Spleen (tissue), 11 donors: ENCODE results near the gene SV2C. TPM values are rescaled to one million over a fixed set of nuclear protein-coding genes. Genes with fewer than 3 reads are reported as not detected.

ENCODE experiments used
- DNase-seq: peaks from one replicate; pipeline ENCODE4 v3.0.0-alpha.2; 2020
- H3K27ac ChIP-seq, 8 donors: fragments of 200-600 bp; sonication (generic) in 7 of 8; 1 replicate in 4 of 8; 2 replicates in 4 of 8; pipeline versions ENCODE4 v1.5.0 to v1.8.0; 2016 to 2021; ENCODE audit warnings: inconsistent platforms in 4 of 8, mild to moderate bottlenecking in 4 of 8, moderate library complexity in 1 of 8
- H3K27me3 ChIP-seq, 7 donors: fragments of 200-600 bp; sonication (generic) in 6 of 7; replicated peaks in 1 of 7; 1 replicate in 4 of 7; 2 replicates in 3 of 7; pipeline versions ENCODE4 v1.5.0 to v1.8.0; 2016 to 2021; ENCODE audit warnings: inconsistent platforms in 3 of 7, mild to moderate bottlenecking in 1 of 7
- H3K36me3 ChIP-seq, 6 donors: fragments of 200-600 bp; sonication (generic) in 5 of 6; 1 replicate in 4 of 6; 2 replicates in 2 of 6; pipeline versions ENCODE4 v1.5.0 to v1.8.0; 2016 to 2021; ENCODE audit warnings: inconsistent platforms in 2 of 6
- H3K4me1 ChIP-seq, 6 donors: fragments of 200-600 bp; sonication (generic) in 5 of 6; 1 replicate in 3 of 6; 2 replicates in 3 of 6; pipeline versions ENCODE4 v1.5.0 to v1.8.0; 2016 to 2021; ENCODE audit warnings: inconsistent platforms in 3 of 6
- H3K4me3 ChIP-seq, 8 donors: fragments of 200-600 bp; sonication (generic) in 7 of 8; 1 replicate in 4 of 8; 2 replicates in 4 of 8; pipeline versions ENCODE4 v1.5.0 to v1.8.0; 2016 to 2021; ENCODE audit warnings: inconsistent platforms in 4 of 8, mild to moderate bottlenecking in 4 of 8, moderate library complexity in 2 of 8
- H3K9me3 ChIP-seq, 8 donors: fragments of 200-600 bp; sonication (generic) in 7 of 8; 1 replicate in 4 of 8; 2 replicates in 4 of 8; pipeline versions ENCODE4 v1.5.0 to v1.8.0; 2016 to 2021; ENCODE audit warnings: inconsistent platforms in 4 of 8
- POLR2A ChIP-seq, 3 donors: fragments of 450-650 bp; IDR thresholded peaks; one replicate each; pipeline ENCODE4 v1.5.1; 2017; ENCODE audit warnings: antibody characterized with exemption in 3 of 3, mild to moderate bottlenecking in 1 of 3
- POLR2AphosphoS5 ChIP-seq, 3 donors: sonication (generic); formaldehyde crosslinking; IDR thresholded peaks; one replicate each; pipeline ENCODE4 v1.5.1; 2017; ENCODE audit warnings: antibody characterized with exemption in 3 of 3
- WGBS, 5 donors: extraction: QIAGEN DNeasy Blood & Tissue Kit in 3 of 5; methylation state at CpG; one replicate each; pipeline versions ENCODE4 v1.1.5 to v1.1.7; 2013 to 2018; 5-methylcytosine and 5-hydroxymethylcytosine counted together
- intact Hi-C: fragments of 100-400 bp; cut with DNase I; formaldehyde crosslinking; loops from one replicate; pipeline ENCODE4 v1.15.0; 2023; ENCODE audit warnings: low total_unique reads
- polyA plus RNA-seq, 3 donors: library from polyadenylated mRNA; stranded (reverse); fragments of 200-250 nt; gene quantifications; one replicate each; pipeline ENCODE4 v1.2.1, GENCODE V29; 2013
- total RNA-seq, 7 donors: library from RNA; depleted of rRNA in 3 of 7; stranded (reverse); fragments of >200 nt in 3 of 7; fragmentation: NEBNext Ultra II Directional in 4 of 7; extraction: Animal tissue kit (Norgen Biotek cat#: 25700) in 4 of 7; gene quantifications; one replicate each; pipeline versions ENCODE4 v1.1.0 to v1.2.1, GENCODE V29; 2016 to 2021
- TF ChIP-seq, protein P1 (sequence below), 11 experiments: fragments of 200-600 bp in 7 of 11; fragments of 450-650 bp in 4 of 11; sonication (generic) in 4 of 11; IDR thresholded peaks in 8 of 11; conservative IDR thresholded peaks in 3 of 11; 1 replicate in 7 of 11; 2 replicates in 4 of 11; pipeline versions ENCODE4 v1.4.0 to v1.8.0; 2016 to 2021; ENCODE audit warnings: antibody characterized with exemption in 11 of 11, inconsistent platforms in 4 of 11, mild to moderate bottlenecking in 1 of 11
- donor health status: healthy with polysubstance abuse.
- donor health status: DM: no; HTN: no; CAD: no; lungs with moderate emphysema.
- donor health status: DM: no; HTN: no; CAD: no.
- donor health status: Bipolar disorder and iron deficiency.
- donor health status: healthy.
- donor health status: DM: no; HTN: no; CAD: no.
- donor health status: DM: yes; HTN: yes; CAD: no.

Gene SV2C
- total and polyA plus RNA-seq, 10 donors, result 0.02 to 0.43 (median 0.11) TPM

DNA sequence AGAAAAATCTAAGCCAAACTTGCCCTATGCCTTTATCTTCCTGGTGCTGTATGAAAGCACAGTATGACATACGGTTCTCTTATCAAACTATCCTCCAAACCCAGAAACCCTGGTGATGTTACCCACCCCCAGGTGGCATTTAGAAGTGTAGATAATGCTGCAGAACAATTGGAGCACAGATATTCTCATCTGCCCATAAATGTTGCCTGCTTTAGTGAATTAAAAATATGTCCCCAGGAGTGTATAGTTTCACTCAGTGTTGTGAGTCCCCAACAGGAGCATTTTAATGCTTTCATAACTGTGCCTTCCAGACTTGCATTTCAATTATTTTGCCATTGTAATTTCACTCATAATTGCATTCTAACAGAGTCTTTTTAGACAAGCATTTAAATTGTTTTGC lies 50.8 kb downstream of the SV2C start:
- Histone ChIP-seq H3K4me3 (no peak overlapping the region), H3K4me1 (no peaks in the 10 kb centered on the region), H3K9me3 (no peaks in the 10 kb centered on the region), H3K36me3 (no peaks in the 10 kb centered on the region), H3K27me3 (peaks cover 0 to 13% (median 0%) of the 10 kb centered on the region in 7 donors), H3K27ac (no peak overlapping the region)
- DNase-seq, result no peak
- 68 to 87% (median 78%) methylated on average over 1 of the region's 1 CpG for WGBS, 5 donors
- intact Hi-C loops, result no loop called here
- TF ChIP-seq, protein P1, sequence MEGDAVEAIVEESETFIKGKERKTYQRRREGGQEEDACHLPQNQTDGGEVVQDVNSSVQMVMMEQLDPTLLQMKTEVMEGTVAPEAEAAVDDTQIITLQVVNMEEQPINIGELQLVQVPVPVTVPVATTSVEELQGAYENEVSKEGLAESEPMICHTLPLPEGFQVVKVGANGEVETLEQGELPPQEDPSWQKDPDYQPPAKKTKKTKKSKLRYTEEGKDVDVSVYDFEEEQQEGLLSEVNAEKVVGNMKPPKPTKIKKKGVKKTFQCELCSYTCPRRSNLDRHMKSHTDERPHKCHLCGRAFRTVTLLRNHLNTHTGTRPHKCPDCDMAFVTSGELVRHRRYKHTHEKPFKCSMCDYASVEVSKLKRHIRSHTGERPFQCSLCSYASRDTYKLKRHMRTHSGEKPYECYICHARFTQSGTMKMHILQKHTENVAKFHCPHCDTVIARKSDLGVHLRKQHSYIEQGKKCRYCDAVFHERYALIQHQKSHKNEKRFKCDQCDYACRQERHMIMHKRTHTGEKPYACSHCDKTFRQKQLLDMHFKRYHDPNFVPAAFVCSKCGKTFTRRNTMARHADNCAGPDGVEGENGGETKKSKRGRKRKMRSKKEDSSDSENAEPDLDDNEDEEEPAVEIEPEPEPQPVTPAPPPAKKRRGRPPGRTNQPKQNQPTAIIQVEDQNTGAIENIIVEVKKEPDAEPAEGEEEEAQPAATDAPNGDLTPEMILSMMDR (IDR thresholded peaks at IDR 0.05 in 8 of 11, conservative IDR thresholded peaks at IDR 0.05 in 3 of 11), result no peak
- no peak for TF ChIP-seq POLR2A (IDR thresholded peaks at IDR 0.05)
- no peak for TF ChIP-seq POLR2AphosphoS5 (IDR thresholded peaks at IDR 0.05)

DNA sequence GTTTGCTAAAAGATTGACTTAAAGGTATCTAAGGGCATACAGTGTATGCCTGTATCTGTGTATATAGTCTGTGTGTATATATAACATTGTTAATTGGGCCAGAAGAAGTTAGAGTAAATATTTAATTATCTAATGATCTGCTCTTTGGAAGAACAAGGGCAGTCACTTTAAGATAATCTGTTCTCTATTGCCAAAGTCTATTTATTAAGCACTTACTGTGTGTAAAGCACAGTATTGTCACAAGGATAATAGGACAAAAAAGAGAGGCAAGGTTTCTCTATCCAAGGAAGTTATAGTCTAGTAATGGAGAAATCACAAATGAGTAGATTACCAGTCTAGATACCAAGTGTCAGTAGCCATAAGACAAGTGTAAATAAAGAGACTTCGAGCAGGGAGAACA lies 51.5 kb downstream of the SV2C start:
- intact Hi-C loops, result no loop called here
- TF ChIP-seq POLR2A (IDR thresholded peaks at IDR 0.05), result no peak
- TF ChIP-seq, protein P1 (IDR thresholded peaks at IDR 0.05 in 8 of 11, conservative IDR thresholded peaks at IDR 0.05 in 3 of 11), result no peak
- no peak for TF ChIP-seq POLR2AphosphoS5 (IDR thresholded peaks at IDR 0.05)
- 73 to 93% (median 79%) methylated on average over 1 of the region's 1 CpG for WGBS, 5 donors

DNA sequence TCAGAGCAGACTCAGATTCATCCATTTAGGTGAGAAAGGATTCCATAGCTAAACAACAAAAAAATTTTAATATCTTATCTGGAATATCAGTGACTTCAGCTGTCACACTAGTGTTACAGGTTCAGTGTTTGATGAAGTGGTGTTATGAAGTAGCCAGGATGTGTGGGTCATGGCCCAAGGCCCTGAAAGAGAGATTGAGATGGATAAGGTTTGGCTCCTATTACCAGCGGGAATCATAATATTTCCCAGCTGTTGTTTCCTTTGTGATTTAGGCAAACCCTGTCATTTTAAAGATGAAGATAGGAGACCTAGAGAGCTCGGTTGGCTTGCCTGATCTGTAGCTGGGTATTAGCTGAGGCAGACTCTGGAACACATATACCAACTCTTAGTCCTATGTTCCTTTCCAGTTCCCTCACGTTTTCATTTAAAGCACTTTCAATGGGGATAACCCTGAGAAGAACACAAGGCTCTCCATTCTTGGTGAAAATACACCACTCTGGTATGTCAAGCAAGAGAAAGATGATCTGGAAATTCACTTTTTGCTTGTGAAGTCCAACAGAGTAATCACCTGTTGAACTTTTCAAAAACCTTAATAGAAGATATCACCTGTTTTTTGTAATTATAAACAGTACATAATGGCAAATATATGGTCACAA lies 54.8 kb downstream of the SV2C start:
- intact Hi-C loops, result no loop called here
- Histone ChIP-seq H3K27me3 (peaks cover 0 to 25% (median 0%) of the 10 kb centered on the region in 7 donors), H3K27ac (no peak overlapping the region), H3K4me3 (no peak overlapping the region), H3K4me1 (no peaks in the 10 kb centered on the region), H3K36me3 (no peaks in the 10 kb centered on the region), H3K9me3 (no peaks in the 10 kb centered on the region)
- TF ChIP-seq, protein P1 (IDR thresholded peaks at IDR 0.05 in 8 of 11, conservative IDR thresholded peaks at IDR 0.05 in 3 of 11), result no peak
- TF ChIP-seq POLR2A (IDR thresholded peaks at IDR 0.05), result no peak
- no peak for TF ChIP-seq POLR2AphosphoS5 (IDR thresholded peaks at IDR 0.05)
- no peak for DNase-seq
- 47 to 75% (median 55%) methylated on average over 3 of the region's 3 CpGs for WGBS, 5 donors

More for the DNA sequence above, 51.5 kb downstream of the SV2C start:
- no peaks in the 10 kb centered on the region for H3K4me1 ChIP-seq
- no peak for DNase-seq
- no peak overlapping the region for H3K27ac ChIP-seq
- H3K27me3 ChIP-seq, result peaks cover 0 to 13% (median 0%) of the 10 kb centered on the region in 7 donors
- H3K9me3 ChIP-seq, result no peaks in the 10 kb centered on the region
- no peaks in the 10 kb centered on the region for H3K36me3 ChIP-seq
- no peak overlapping the region for H3K4me3 ChIP-seq

DNA sequence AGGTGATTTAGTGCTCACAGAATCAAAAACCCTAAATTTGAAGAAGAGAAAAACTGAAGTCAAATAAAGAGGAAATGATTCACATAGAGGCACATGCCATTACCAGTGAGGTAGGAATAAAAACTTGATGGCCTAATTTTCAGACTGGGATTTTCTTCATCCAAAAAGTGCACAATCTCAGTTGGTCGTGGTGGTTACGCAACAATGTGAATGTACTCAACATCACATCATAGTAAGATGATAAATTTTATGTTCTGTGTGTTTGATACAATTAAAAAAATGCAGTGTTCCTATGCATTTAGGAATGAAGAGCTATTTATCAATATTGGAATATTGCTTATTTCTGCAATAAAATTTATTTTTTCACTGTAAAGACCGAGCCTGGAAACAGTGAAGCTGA lies 60.7 kb downstream of the SV2C start:
- DNase-seq, result no peak
- intact Hi-C loops, result no loop called here
- TF ChIP-seq POLR2AphosphoS5 (IDR thresholded peaks at IDR 0.05), result no peak
- no peak for TF ChIP-seq POLR2A (IDR thresholded peaks at IDR 0.05)
- TF ChIP-seq, protein P1 (IDR thresholded peaks at IDR 0.05 in 8 of 11, conservative IDR thresholded peaks at IDR 0.05 in 3 of 11), result no peak
- WGBS, 5 donors, result 59 to 78% (median 71%) methylated on average over 3 of the region's 3 CpGs
- H3K27me3 ChIP-seq, result peaks cover 0 to 13% (median 0%) of the 10 kb centered on the region in 7 donors
- H3K4me1 ChIP-seq, result peaks cover 0 to 7% (median 0%) of the 10 kb centered on the region in 6 donors
- no peak overlapping the region for H3K4me3 ChIP-seq
- H3K27ac ChIP-seq, result no peak overlapping the region
- no peaks in the 10 kb centered on the region for H3K36me3 ChIP-seq
- H3K9me3 ChIP-seq, result no peaks in the 10 kb centered on the region
